ENCODE measurements around the gene TRAPPC12. TPM values are rescaled to one million over a fixed set of nuclear protein-coding genes. Genes with fewer than 3 reads are reported as not detected.

Gene TRAPPC12
- total RNA-seq, 1 donor = 67.0 TPM

- no peak overlapping the region for H3K4me2 ChIP-seq (ENCODE audit: insufficient read depth, low read length)
- peaks cover 9% of the 10 kb centered on the region for H4K20me1 ChIP-seq (ENCODE audit: insufficient read depth, low read length)
- H3K79me2 ChIP-seq (ENCODE audit: insufficient read depth, low read length) = peaks cover 6% of the 10 kb centered on the region
- no peaks in the 10 kb centered on the region for H3K9me3 ChIP-seq (ENCODE audit: low read depth, low read length)
- DNase-seq (ENCODE audit: insufficient read length, low spot score, missing footprints) = no peak
- no peak for TF ChIP-seq CTCF (IDR thresholded peaks at IDR 0.05; ENCODE audit: extremely low read depth, low read depth, low read length)
- H3K36me3 ChIP-seq (ENCODE audit: insufficient read depth, low read length) = peaks cover 37% of the 10 kb centered on the region
- H3K4me3 ChIP-seq (ENCODE audit: insufficient read depth, low read length) = no peak overlapping the region
- no peak overlapping the region for H3K27ac ChIP-seq (ENCODE audit: low read depth, low read length)
- H2AFZ ChIP-seq (ENCODE audit: low read length) = no peak overlapping the region
- no peaks in the 10 kb centered on the region for H3K4me1 ChIP-seq (ENCODE audit: insufficient read depth, low read length)
- H3K27me3 ChIP-seq (ENCODE audit: insufficient read depth, low read length) = no peaks in the 10 kb centered on the region
Observed at GRCh38 chr2:3430740-3431490, 51.4 kb downstream of the TRAPPC12 start.

GRCh38 chr2:3432067-3432466, 52.6 kb downstream of the TRAPPC12 start:
- H3K27ac ChIP-seq (ENCODE audit: low read depth, low read length) = no peak overlapping the region
- no peak for TF ChIP-seq CTCF (IDR thresholded peaks at IDR 0.05; ENCODE audit: extremely low read depth, low read depth, low read length)
- no peak for DNase-seq (ENCODE audit: insufficient read length, low spot score, missing footprints)
- no peak overlapping the region for H3K4me2 ChIP-seq (ENCODE audit: insufficient read depth, low read length)
- H3K36me3 ChIP-seq (ENCODE audit: insufficient read depth, low read length) = peaks cover 32% of the 10 kb centered on the region
- peaks cover 6% of the 10 kb centered on the region for H3K79me2 ChIP-seq (ENCODE audit: insufficient read depth, low read length)
- peaks cover 9% of the 10 kb centered on the region for H4K20me1 ChIP-seq (ENCODE audit: insufficient read depth, low read length)
- no peak overlapping the region for H3K4me3 ChIP-seq (ENCODE audit: insufficient read depth, low read length)
- H3K27me3 ChIP-seq (ENCODE audit: insufficient read depth, low read length) = no peaks in the 10 kb centered on the region
- H3K9me3 ChIP-seq (ENCODE audit: low read depth, low read length) = no peaks in the 10 kb centered on the region
- H2AFZ ChIP-seq (ENCODE audit: low read length) = no peak overlapping the region
- H3K4me1 ChIP-seq (ENCODE audit: insufficient read depth, low read length) = no peaks in the 10 kb centered on the region

- H3K27ac ChIP-seq (ENCODE audit: low read depth, low read length) = no peak overlapping the region
- no peak overlapping the region for H3K4me2 ChIP-seq (ENCODE audit: insufficient read depth, low read length)
- TF ChIP-seq CTCF (IDR thresholded peaks at IDR 0.05; ENCODE audit: extremely low read depth, low read depth, low read length) = no peak
- H3K4me1 ChIP-seq (ENCODE audit: insufficient read depth, low read length) = no peaks in the 10 kb centered on the region
- no peak for DNase-seq (ENCODE audit: insufficient read length, low spot score, missing footprints)
- H3K27me3 ChIP-seq (ENCODE audit: insufficient read depth, low read length) = no peaks in the 10 kb centered on the region
- H4K20me1 ChIP-seq (ENCODE audit: insufficient read depth, low read length) = peaks cover 9% of the 10 kb centered on the region
- peaks cover 6% of the 10 kb centered on the region for H3K79me2 ChIP-seq (ENCODE audit: insufficient read depth, low read length)
- no peaks in the 10 kb centered on the region for H3K9me3 ChIP-seq (ENCODE audit: low read depth, low read length)
- no peak overlapping the region for H2AFZ ChIP-seq (ENCODE audit: low read length)
- H3K36me3 ChIP-seq (ENCODE audit: insufficient read depth, low read length) = peaks cover 29% of the 10 kb centered on the region
- no peak overlapping the region for H3K4me3 ChIP-seq (ENCODE audit: insufficient read depth, low read length)
Observed at GRCh38 chr2:3432693-3433338, 53.3 kb downstream of the TRAPPC12 start.

GRCh38 chr2:3433339-3433699, 53.8 kb downstream of the TRAPPC12 start:
- no peaks in the 10 kb centered on the region for H3K4me1 ChIP-seq (ENCODE audit: insufficient read depth, low read length)
- peaks cover 9% of the 10 kb centered on the region for H4K20me1 ChIP-seq (ENCODE audit: insufficient read depth, low read length)
- peak; percentile 62 for DNase-seq (ENCODE audit: insufficient read length, low spot score, missing footprints)
- no peak overlapping the region for H3K4me2 ChIP-seq (ENCODE audit: insufficient read depth, low read length)
- no peak overlapping the region for H3K4me3 ChIP-seq (ENCODE audit: insufficient read depth, low read length)
- no peak for TF ChIP-seq CTCF (IDR thresholded peaks at IDR 0.05; ENCODE audit: extremely low read depth, low read depth, low read length)
- H3K9me3 ChIP-seq (ENCODE audit: low read depth, low read length) = no peaks in the 10 kb centered on the region
- no peak overlapping the region for H3K27ac ChIP-seq (ENCODE audit: low read depth, low read length)
- H3K79me2 ChIP-seq (ENCODE audit: insufficient read depth, low read length) = peaks cover 6% of the 10 kb centered on the region
- H3K27me3 ChIP-seq (ENCODE audit: insufficient read depth, low read length) = no peaks in the 10 kb centered on the region
- H2AFZ ChIP-seq (ENCODE audit: low read length) = no peak overlapping the region
- peaks cover 29% of the 10 kb centered on the region for H3K36me3 ChIP-seq (ENCODE audit: insufficient read depth, low read length)
